ENCODE data around the gene NPIPB2.

DNA sequence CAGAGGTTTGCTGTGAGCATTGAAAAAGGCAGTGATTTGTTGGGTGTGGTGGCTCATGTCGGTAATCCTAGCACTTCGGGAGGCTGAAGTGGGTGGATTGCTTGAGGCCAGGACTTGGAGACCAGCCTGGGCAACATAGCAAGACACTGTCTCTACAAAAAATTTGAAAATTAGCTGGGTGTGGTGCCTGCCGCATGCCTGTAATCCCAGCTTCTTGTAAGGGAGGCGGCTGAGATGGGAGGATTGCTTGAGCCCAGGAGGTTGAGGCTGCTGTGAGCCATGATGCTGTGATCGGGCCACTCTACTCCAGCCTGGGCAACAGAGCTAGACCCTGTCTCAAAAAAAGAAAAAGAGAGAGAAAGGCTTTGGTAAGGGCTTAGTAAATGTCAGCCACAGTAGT is 7.0 kb upstream of the NPIPB2 start:
- TF ChIP-seq, protein P1, sequence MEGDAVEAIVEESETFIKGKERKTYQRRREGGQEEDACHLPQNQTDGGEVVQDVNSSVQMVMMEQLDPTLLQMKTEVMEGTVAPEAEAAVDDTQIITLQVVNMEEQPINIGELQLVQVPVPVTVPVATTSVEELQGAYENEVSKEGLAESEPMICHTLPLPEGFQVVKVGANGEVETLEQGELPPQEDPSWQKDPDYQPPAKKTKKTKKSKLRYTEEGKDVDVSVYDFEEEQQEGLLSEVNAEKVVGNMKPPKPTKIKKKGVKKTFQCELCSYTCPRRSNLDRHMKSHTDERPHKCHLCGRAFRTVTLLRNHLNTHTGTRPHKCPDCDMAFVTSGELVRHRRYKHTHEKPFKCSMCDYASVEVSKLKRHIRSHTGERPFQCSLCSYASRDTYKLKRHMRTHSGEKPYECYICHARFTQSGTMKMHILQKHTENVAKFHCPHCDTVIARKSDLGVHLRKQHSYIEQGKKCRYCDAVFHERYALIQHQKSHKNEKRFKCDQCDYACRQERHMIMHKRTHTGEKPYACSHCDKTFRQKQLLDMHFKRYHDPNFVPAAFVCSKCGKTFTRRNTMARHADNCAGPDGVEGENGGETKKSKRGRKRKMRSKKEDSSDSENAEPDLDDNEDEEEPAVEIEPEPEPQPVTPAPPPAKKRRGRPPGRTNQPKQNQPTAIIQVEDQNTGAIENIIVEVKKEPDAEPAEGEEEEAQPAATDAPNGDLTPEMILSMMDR (CRISPR knock-in tag; IDR thresholded peaks at IDR 0.05): no peak
- TF ChIP-seq ZNF18 (CRISPR knock-in tag; IDR thresholded peaks at IDR 0.05; ENCODE audit: insufficient replicate concordance): no peak
- no peak for TF ChIP-seq POLR2AphosphoS5 (IDR thresholded peaks at IDR 0.05; ENCODE audit: low read depth, low read length)
- no peak for TF ChIP-seq GLI4 (CRISPR knock-in tag; IDR thresholded peaks at IDR 0.05; ENCODE audit: borderline replicate concordance)
- TF ChIP-seq DNMT3B (CRISPR knock-in tag; conservative IDR thresholded peaks at IDR 0.05): no peak
- TF ChIP-seq POLR2A (IDR thresholded peaks at IDR 0.05; ENCODE audit: insufficient read depth in 1 of 2, low read depth in 2 of 2, low read length in 2 of 2): no peak
- TF ChIP-seq MAFF (IDR thresholded peaks at IDR 0.05; ENCODE audit: low read depth, low read length): no peak
- no peak for TF ChIP-seq ZNF329 (CRISPR knock-in tag; IDR thresholded peaks at IDR 0.05; ENCODE audit: low read depth)
- TF ChIP-seq, protein P2, sequence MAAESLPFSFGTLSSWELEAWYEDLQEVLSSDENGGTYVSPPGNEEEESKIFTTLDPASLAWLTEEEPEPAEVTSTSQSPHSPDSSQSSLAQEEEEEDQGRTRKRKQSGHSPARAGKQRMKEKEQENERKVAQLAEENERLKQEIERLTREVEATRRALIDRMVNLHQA (CRISPR knock-in tag; IDR thresholded peaks at IDR 0.05): no peak
- TF ChIP-seq EP300 (IDR thresholded peaks at IDR 0.05; ENCODE audit: low read depth in 2 of 2, low read length in 2 of 2): no peak
- TF ChIP-seq EP300 (CRISPR knock-in tag; IDR thresholded peaks at IDR 0.05; ENCODE audit: borderline replicate concordance): no peak
